Loucy (cell line): ENCODE data around the gene IGFL3.

Experiments used
- CTCF ChIP-seq: fragments of 200-600 bp; sonication (generic); conservative IDR thresholded peaks from 2 replicates; pipeline ENCODE4 v1.5.1; 2014; ENCODE audit warnings: mild to moderate bottlenecking, antibody characterized with exemption, low read length
- EZH2phosphoT487 ChIP-seq: fragments of 200-600 bp; IDR thresholded peaks from 2 replicates; pipeline ENCODE4 v1.6.1; 2018; ENCODE audit warnings: antibody characterized with exemption, mild to moderate bottlenecking, moderate library complexity, borderline replicate concordance

DNA sequence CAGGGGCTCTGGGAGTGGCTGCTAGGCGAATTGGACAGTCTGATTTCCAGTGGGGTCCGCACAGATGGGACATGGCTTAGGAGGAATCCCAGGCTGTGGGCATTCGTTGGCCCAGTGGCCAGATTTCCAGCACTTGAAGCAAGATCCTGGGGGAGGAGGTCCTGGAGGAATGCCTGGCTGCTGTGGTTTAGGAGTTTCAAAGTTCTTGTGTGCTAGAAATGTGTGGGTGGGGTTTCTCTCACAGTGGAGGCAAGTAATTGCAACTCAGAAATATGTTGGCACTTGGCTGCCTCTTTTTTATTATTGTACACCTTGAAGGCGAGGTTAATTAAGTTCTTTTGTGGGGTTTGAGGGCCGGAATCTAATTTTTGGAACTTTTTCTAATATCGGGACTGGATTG, 17.1 kb downstream of the IGFL3 start:
- no peak for TF ChIP-seq CTCF
- no peak for TF ChIP-seq EZH2phosphoT487
